Cardiac muscle cell (in vitro differentiated cells and primary cell): ENCODE results near the gene GGA3. TPM values are rescaled to one million over a fixed set of nuclear protein-coding genes. Genes with fewer than 3 reads are reported as not detected.

ENCODE experiments used
- DNase-seq, 2 donors: peaks; one replicate each; pipeline versions ENCODE4 v3.0.0 to v3.0.0-alpha.2; 2010 to 2017; ENCODE audit warnings: low read depth in 1 of 2, low spot score in 1 of 2
- H3K27ac ChIP-seq: fragments of 200-600 bp; sonication (generic); 2 replicates; pipeline ENCODE4 v1.5.1; 2016
- H3K27me3 ChIP-seq: fragments of 200-600 bp; sonication (generic); 2 replicates; pipeline ENCODE4 v1.6.0; 2016; ENCODE audit warnings: control low read depth
- H3K36me3 ChIP-seq: fragments of 200-600 bp; sonication (generic); 2 replicates; pipeline ENCODE4 v1.5.1; 2016; ENCODE audit warnings: control low read depth
- H3K4me1 ChIP-seq: fragments of 200-600 bp; sonication (generic); 2 replicates; pipeline ENCODE4 v1.8.1; 2017; ENCODE audit warnings: low read depth, mild to moderate bottlenecking, mixed run types
- H3K4me3 ChIP-seq: fragments of 200-600 bp; sonication (generic); 2 replicates; pipeline ENCODE4 v1.5.1; 2016; ENCODE audit warnings: mild to moderate bottlenecking
- H3K9me3 ChIP-seq: fragments of 200-600 bp; sonication (generic); 2 replicates; pipeline ENCODE4 v1.5.1; 2017; ENCODE audit warnings: low read depth, mild to moderate bottlenecking, control low read depth
- CTCF ChIP-seq: IDR thresholded peaks from 2 replicates; pipeline ENCODE4 v1.5.1; 2012; ENCODE audit warnings: low read depth, mild to moderate bottlenecking, low read length
- polyA plus RNA-seq: library from polyadenylated mRNA; unstranded; fragments of >200 nt; fragmentation: Nextera tagmentation; extraction: Ambion mirVana; gene quantifications from 2 replicates; pipeline ENCODE4 v1.2.1, GENCODE V29; 2016
- total RNA-seq: library from RNA; depleted of rRNA; stranded (reverse); fragments of >200 nt; gene quantifications from 2 replicates; pipeline ENCODE4 v1.2.3, GENCODE V29; 2016

Gene GGA3
- total and polyA plus RNA-seq, 2 experiments from 2014 or later: 25.6 to 35.3 TPM

GRCh38 chr17:75244133-75244866 lies 17.1 kb downstream of the GGA3 start:
- no peak for TF ChIP-seq CTCF
- H3K36me3 ChIP-seq: peaks cover 31% of the 10 kb centered on the region
- no peak for DNase-seq
- no peak overlapping the region for H3K27ac ChIP-seq
- no peaks in the 10 kb centered on the region for H3K4me1 ChIP-seq
- H3K27me3 ChIP-seq: no peaks in the 10 kb centered on the region
- no peaks in the 10 kb centered on the region for H3K9me3 ChIP-seq
- H3K4me3 ChIP-seq: no peak overlapping the region

DNA sequence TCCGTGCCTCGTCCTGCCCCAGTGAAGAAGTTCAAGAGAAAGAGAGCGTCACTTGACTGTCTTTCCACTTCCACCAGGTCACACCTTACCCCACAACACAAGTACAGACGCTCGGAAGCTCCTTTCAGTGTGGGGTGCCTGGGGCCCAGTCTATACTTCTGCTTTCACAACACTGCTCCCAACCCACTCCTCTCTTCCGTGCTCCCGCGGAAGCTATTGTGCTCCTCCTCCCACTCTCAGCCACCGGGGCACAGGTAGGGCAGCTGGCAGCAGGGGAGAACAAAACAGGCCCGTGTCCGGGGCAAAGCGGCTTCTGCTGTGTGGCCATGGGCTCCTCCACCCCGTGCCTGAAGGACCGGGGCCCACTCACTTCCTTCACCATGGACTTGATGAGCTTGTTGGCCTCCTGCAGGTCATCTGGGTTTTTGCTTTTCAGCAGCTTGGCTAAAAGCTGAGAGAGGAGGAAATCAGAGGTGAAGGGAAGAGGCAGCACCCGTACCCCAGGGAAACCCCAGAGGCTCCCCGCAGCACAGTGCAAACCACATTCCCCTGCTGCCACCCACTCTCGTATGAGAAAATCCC lies 18.9 kb downstream of the GGA3 start:
- Histone ChIP-seq H3K27me3 (no peaks in the 10 kb centered on the region), H3K4me1 (no peaks in the 10 kb centered on the region), H3K36me3 (peaks cover 31% of the 10 kb centered on the region), H3K4me3 (no peak overlapping the region), H3K9me3 (no peaks in the 10 kb centered on the region), H3K27ac (no peak overlapping the region)
- DNase-seq: no peak
- no peak for TF ChIP-seq CTCF

DNA sequence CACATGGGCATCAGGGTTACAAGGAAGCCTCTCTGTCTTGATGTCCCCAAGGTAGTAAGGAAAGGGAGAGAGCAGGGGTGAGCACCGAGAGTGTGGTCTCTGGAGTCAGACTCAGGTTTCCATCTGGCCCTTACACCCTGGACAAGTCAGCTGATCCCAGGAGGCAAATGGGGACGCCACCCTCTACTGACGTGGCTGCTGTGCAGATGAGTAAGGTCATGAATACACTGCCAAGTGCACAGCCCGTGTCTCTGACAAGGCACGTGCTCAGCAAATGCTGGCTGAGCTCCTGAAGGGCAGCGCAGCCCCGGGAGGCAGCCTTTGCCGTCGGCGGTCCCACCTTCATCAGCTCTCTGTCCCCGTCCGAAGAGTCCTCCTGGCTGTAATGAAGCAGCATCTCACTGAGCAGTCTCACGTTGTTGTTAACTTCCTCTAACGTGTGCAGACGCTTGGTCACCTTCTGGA lies 19.4 kb downstream of the GGA3 start:
- Histone ChIP-seq H3K9me3 (no peaks in the 10 kb centered on the region), H3K4me3 (no peak overlapping the region), H3K27me3 (no peaks in the 10 kb centered on the region), H3K36me3 (peaks cover 33% of the 10 kb centered on the region), H3K4me1 (no peaks in the 10 kb centered on the region), H3K27ac (no peak overlapping the region)
- TF ChIP-seq CTCF: no peak
- no peak for DNase-seq

DNA sequence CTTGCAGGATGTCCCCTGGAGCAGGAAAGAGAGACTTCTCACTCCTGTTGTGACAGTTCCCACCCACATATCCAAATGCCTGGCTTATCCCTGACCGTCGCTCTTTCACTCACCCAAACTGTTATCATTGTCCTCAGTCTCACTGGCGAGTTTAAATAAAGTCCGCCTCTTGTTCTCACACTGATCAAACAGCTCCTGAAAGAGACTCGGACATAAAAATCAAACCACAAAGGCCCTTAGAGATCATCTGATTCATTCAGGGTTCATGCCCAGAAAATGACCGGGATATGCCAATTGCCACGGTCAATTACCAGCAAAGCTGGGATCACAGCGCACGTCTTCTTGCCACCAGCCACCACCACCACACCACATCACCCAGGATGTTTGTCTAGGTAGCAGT lies 19.9 kb downstream of the GGA3 start:
- Histone ChIP-seq H3K27me3 (no peaks in the 10 kb centered on the region), H3K4me1 (no peaks in the 10 kb centered on the region), H3K36me3 (peaks cover 38% of the 10 kb centered on the region), H3K4me3 (no peak overlapping the region), H3K27ac (no peak overlapping the region), H3K9me3 (no peaks in the 10 kb centered on the region)
- no peak for TF ChIP-seq CTCF
- DNase-seq: no peak

DNA sequence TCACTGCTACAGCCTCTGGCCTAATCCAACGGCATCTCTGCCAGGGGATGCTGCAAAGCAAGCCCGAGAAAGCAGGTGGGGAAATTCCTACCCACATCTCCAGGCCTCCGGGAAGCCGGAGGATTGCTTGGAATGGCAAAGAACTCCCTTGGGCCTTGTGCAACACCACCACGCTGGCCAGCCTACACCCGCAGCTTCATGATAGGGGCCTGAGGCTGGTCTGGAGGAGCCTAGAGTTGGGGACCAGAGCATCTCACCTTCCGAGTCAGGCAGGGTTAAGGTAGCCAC lies 20.3 kb downstream of the GGA3 start:
- no peaks in the 10 kb centered on the region for H3K4me1 ChIP-seq
- H3K4me3 ChIP-seq: no peak overlapping the region
- no peaks in the 10 kb centered on the region for H3K9me3 ChIP-seq
- H3K27ac ChIP-seq: no peak overlapping the region
- peaks cover 38% of the 10 kb centered on the region for H3K36me3 ChIP-seq
- DNase-seq: peak in 1 of 2 donors; percentile 62
- no peak for TF ChIP-seq CTCF
- H3K27me3 ChIP-seq: no peaks in the 10 kb centered on the region
